ENCODE results near the gene HOXD10.

The HOXD10 gene

GRCh38 chr2:176152350-176153181 lies 36.0 kb downstream of the HOXD10 start:
- no peak for DNase-seq

GRCh38 chr2:176154576-176155252 lies 38.1 kb downstream of the HOXD10 start:
- DNase-seq: no peak

- no peak for DNase-seq
Measured at GRCh38 chr2:176155356-176156044, 38.9 kb downstream of the HOXD10 start.

- DNase-seq: no peak
Measured at GRCh38 chr2:176156301-176156806, 39.8 kb downstream of the HOXD10 start.

GRCh38 chr2:176156807-176157498 lies 40.4 kb downstream of the HOXD10 start, which contains the start of gene HOXD3:
Gene HOXD3, plus strand, starts transcription at chr2:176157307. Its CDS starts 11,808 bp downstream, at chr2:176169115.
- DNase-seq: no peak

- peak; percentile 63 for DNase-seq
Measured at GRCh38 chr2:176157499-176158185, 41.1 kb downstream of the HOXD10 start.

GRCh38 chr2:176158186-176158591 lies 41.6 kb downstream of the HOXD10 start:
- DNase-seq: no peak

- no peak for DNase-seq
Measured at GRCh38 chr2:176158855-176159662, 42.5 kb downstream of the HOXD10 start.

- no peak for DNase-seq
Measured at GRCh38 chr2:176159663-176160250, 43.2 kb downstream of the HOXD10 start.

GRCh38 chr2:176160251-176160985 lies 43.8 kb downstream of the HOXD10 start:
- no peak for DNase-seq

GRCh38 chr2:176160986-176161824 lies 44.6 kb downstream of the HOXD10 start:
- DNase-seq: no peak

- no peak for DNase-seq
Measured at GRCh38 chr2:176161825-176162626, 45.4 kb downstream of the HOXD10 start.

GRCh38 chr2:176162911-176163671 lies 46.5 kb downstream of the HOXD10 start:
- DNase-seq: no peak

GRCh38 chr2:176163672-176164056 lies 47.1 kb downstream of the HOXD10 start:
- no peak for DNase-seq

- DNase-seq: no peak
Measured at GRCh38 chr2:176164201-176164600, 47.6 kb downstream of the HOXD10 start.

- DNase-seq: no peak
Measured at GRCh38 chr2:176164611-176165369, 48.2 kb downstream of the HOXD10 start.
